ENCODE data around the gene KIF22. TPM values are rescaled to one million over a fixed set of nuclear protein-coding genes. Genes with fewer than 3 reads are reported as not detected.
"Not testable (repeated sequence)": the region's sequence is repeated elsewhere in the genome, so short reads cannot be mapped to it uniquely, and the experiment has no call there.

KIF22 gene
- total and polyA plus RNA-seq, 2 experiments from 2014 or later = 59.5 to 121 TPM

- H3K27me3 ChIP-seq = no peaks in the 10 kb centered on the region
- H3K9me3 ChIP-seq (ENCODE audit: low read depth) = no peaks in the 10 kb centered on the region
- DNase-seq (ENCODE audit: low read depth in 1 of 2, low spot score in 1 of 2) = peak in 1 of 2 donors; percentile 79
- H3K4me3 ChIP-seq = no peak overlapping the region
- H3K27ac ChIP-seq = no peak overlapping the region
- H3K4me1 ChIP-seq (ENCODE audit: low read depth) = no peaks in the 10 kb centered on the region
- no peak for TF ChIP-seq CTCF (IDR thresholded peaks at IDR 0.05; ENCODE audit: low read depth, low read length)
- no peaks in the 10 kb centered on the region for H3K36me3 ChIP-seq
Observed at GRCh38 chr16:29825145-29826044, 34.8 kb downstream of the KIF22 start.

- H3K27ac ChIP-seq = no peak overlapping the region
- no peak overlapping the region for H3K4me3 ChIP-seq
- H3K9me3 ChIP-seq (ENCODE audit: low read depth) = no peaks in the 10 kb centered on the region
- H3K27me3 ChIP-seq = no peaks in the 10 kb centered on the region
- DNase-seq (ENCODE audit: low read depth in 1 of 2, low spot score in 1 of 2) = no peak
- H3K4me1 ChIP-seq (ENCODE audit: low read depth) = no peaks in the 10 kb centered on the region
- TF ChIP-seq CTCF (IDR thresholded peaks at IDR 0.05; ENCODE audit: low read depth, low read length) = no peak
- H3K36me3 ChIP-seq = no peaks in the 10 kb centered on the region
Observed at GRCh38 chr16:29826342-29826695, 35.8 kb downstream of the KIF22 start.

GRCh38 chr16:29830774-29831173, 40.2 kb downstream of the KIF22 start:
- Histone ChIP-seq H3K4me1 (ENCODE audit: low read depth) (no peaks in the 10 kb centered on the region), H3K27me3 (no peaks in the 10 kb centered on the region), H3K27ac (no peak overlapping the region), H3K9me3 (ENCODE audit: low read depth) (no peaks in the 10 kb centered on the region), H3K36me3 (no peaks in the 10 kb centered on the region), H3K4me3 (no peak overlapping the region)
- no peak for TF ChIP-seq CTCF (IDR thresholded peaks at IDR 0.05; ENCODE audit: low read depth, low read length)
- DNase-seq (ENCODE audit: low read depth in 1 of 2, low spot score in 1 of 2) = no peak

- no peak for DNase-seq (ENCODE audit: low read depth in 1 of 2, low spot score in 1 of 2)
- Histone ChIP-seq H3K9me3 (ENCODE audit: low read depth) (no peaks in the 10 kb centered on the region), H3K36me3 (no peaks in the 10 kb centered on the region), H3K4me1 (ENCODE audit: low read depth) (no peaks in the 10 kb centered on the region), H3K27ac (no peak overlapping the region), H3K4me3 (no peak overlapping the region), H3K27me3 (no peaks in the 10 kb centered on the region)
- TF ChIP-seq CTCF (IDR thresholded peaks at IDR 0.05; ENCODE audit: low read depth, low read length) = no peak
Observed at GRCh38 chr16:29831490-29831889, 40.9 kb downstream of the KIF22 start.

GRCh38 chr16:29833219-29833618, 42.7 kb downstream of the KIF22 start:
- not testable (repeated sequence) for H3K27ac ChIP-seq; H3K36me3 ChIP-seq; H3K9me3 ChIP-seq (ENCODE audit: low read depth); DNase-seq (ENCODE audit: low read depth in 1 of 2, low spot score in 1 of 2); H3K4me1 ChIP-seq (ENCODE audit: low read depth); H3K4me3 ChIP-seq; H3K27me3 ChIP-seq

- H3K36me3 ChIP-seq = no peaks in the 10 kb centered on the region
- H3K4me1 ChIP-seq (ENCODE audit: low read depth) = no peaks in the 10 kb centered on the region
- no peaks in the 10 kb centered on the region for H3K27me3 ChIP-seq
- H3K9me3 ChIP-seq (ENCODE audit: low read depth) = no peaks in the 10 kb centered on the region
- no peak overlapping the region for H3K4me3 ChIP-seq
- H3K27ac ChIP-seq = no peak overlapping the region
- DNase-seq (ENCODE audit: low read depth in 1 of 2, low spot score in 1 of 2) = no peak
- TF ChIP-seq CTCF (IDR thresholded peaks at IDR 0.05; ENCODE audit: low read depth, low read length) = no peak
Observed at GRCh38 chr16:29834079-29834478, 43.5 kb downstream of the KIF22 start.

Measured in cardiac muscle cell (in vitro differentiated cells and primary cell).